OCI-LY3 (cell line): ENCODE measurements around the gene KCNMA1.

ENCODE experiments used
- EZH2phosphoT487 ChIP-seq: fragments of 200-600 bp; shearing (Covaris generic); IDR thresholded peaks from 2 replicates; pipeline ENCODE4 v1.6.1; 2018; ENCODE audit warnings: antibody characterized with exemption, mixed run types, low read depth
- TF ChIP-seq, protein P1 (sequence below): fragments of 200-600, 300-600 bp; sonication (generic); IDR thresholded peaks from 2 replicates; pipeline ENCODE4 v1.5.1; 2014; ENCODE audit warnings: antibody characterized with exemption, low read length, low read depth

DNA sequence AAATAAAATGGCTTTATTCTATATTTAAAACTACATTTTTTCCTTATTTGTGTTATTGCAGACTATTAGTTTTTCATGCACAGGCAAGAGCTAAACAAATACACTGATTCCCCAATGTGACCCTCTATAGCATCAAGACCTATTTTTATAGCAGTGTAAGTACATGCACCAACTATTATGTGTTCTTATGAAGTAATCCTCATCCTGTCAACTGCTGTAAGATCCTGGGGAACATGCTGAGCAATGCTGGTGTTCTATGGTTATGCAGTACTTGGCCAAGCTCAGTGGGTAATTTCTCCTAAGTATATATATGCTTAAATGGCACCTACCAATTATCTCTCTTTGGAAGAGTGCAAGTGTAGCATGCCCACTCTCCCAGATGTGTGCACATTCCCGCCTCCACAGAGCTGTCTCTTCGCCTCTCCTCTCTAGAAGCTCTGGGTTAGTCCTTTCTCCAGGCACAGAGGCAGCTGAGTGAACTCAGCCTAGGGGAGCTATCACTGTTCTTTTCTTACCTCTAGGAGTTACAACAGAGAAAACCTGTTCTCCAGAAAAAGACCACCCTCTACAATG is 428.8 kb downstream of the KCNMA1 start:
- TF ChIP-seq, protein P1, sequence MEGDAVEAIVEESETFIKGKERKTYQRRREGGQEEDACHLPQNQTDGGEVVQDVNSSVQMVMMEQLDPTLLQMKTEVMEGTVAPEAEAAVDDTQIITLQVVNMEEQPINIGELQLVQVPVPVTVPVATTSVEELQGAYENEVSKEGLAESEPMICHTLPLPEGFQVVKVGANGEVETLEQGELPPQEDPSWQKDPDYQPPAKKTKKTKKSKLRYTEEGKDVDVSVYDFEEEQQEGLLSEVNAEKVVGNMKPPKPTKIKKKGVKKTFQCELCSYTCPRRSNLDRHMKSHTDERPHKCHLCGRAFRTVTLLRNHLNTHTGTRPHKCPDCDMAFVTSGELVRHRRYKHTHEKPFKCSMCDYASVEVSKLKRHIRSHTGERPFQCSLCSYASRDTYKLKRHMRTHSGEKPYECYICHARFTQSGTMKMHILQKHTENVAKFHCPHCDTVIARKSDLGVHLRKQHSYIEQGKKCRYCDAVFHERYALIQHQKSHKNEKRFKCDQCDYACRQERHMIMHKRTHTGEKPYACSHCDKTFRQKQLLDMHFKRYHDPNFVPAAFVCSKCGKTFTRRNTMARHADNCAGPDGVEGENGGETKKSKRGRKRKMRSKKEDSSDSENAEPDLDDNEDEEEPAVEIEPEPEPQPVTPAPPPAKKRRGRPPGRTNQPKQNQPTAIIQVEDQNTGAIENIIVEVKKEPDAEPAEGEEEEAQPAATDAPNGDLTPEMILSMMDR: no peak
- no peak for TF ChIP-seq EZH2phosphoT487
